GM23248 (cell line): Measurements from ENCODE around the gene CCDC88C. TPM values are rescaled to one million over a fixed set of nuclear protein-coding genes. Genes with fewer than 3 reads are reported as not detected.

Experiments used
- DNase-seq: peaks from one replicate; pipeline ENCODE4 v3.0.0-alpha.2; 2015
- H2AFZ ChIP-seq: fragments of 200-600 bp; sonication (generic); 2 replicates; pipeline ENCODE4 v1.6.1; 2016; ENCODE audit warnings: antibody characterized with exemption
- H3F3A ChIP-seq: fragments of 200-600 bp; sonication (generic); 2 replicates; pipeline ENCODE4 v1.6.1; 2016; ENCODE audit warnings: mild to moderate bottlenecking, antibody characterized with exemption, mixed run types; ENCODE audit not compliant: insufficient read depth
- H3K27ac ChIP-seq: fragments of 200-600 bp; sonication (generic); 2 replicates; pipeline ENCODE4 v1.5.1; 2016; ENCODE audit warnings: mild to moderate bottlenecking
- H3K27me3 ChIP-seq: fragments of 200-600 bp; sonication (generic); replicated peaks from 2 replicates; pipeline ENCODE4 v1.6.1; 2016; ENCODE audit warnings: mild to moderate bottlenecking; ENCODE audit not compliant: insufficient read depth
- H3K36me3 ChIP-seq: fragments of 200-600 bp; sonication (generic); 2 replicates; pipeline ENCODE4 v1.6.1; 2016; ENCODE audit warnings: low read depth, mild to moderate bottlenecking
- H3K4me1 ChIP-seq: fragments of 200-600 bp; sonication (generic); 2 replicates; pipeline ENCODE4 v1.6.1; 2016; ENCODE audit warnings: mild to moderate bottlenecking; ENCODE audit not compliant: insufficient read depth
- H3K4me2 ChIP-seq: fragments of 200-600 bp; sonication (generic); one replicate; pipeline ENCODE4 v1.6.1; 2016; ENCODE audit warnings: mild to moderate bottlenecking; ENCODE audit not compliant: unreplicated experiment
- H3K4me3 ChIP-seq: fragments of 200-600 bp; sonication (generic); 2 replicates; pipeline ENCODE4 v1.5.1; 2016; ENCODE audit warnings: mild to moderate bottlenecking
- H3K79me2 ChIP-seq: fragments of 200-600 bp; sonication (generic); 2 replicates; pipeline ENCODE4 v1.6.1; 2016; ENCODE audit warnings: mild to moderate bottlenecking; ENCODE audit not compliant: insufficient read depth
- H3K9ac ChIP-seq: fragments of 200-600 bp; sonication (generic); 2 replicates; pipeline ENCODE4 v1.6.1; 2016; ENCODE audit warnings: mild to moderate bottlenecking
- H3K9me2 ChIP-seq: fragments of 200-600 bp; sonication (generic); 2 replicates; pipeline ENCODE4 v1.6.1; 2016; ENCODE audit warnings: mixed run types, mild to moderate bottlenecking, moderate library complexity; ENCODE audit not compliant: insufficient read depth
- H3K9me3 ChIP-seq: fragments of 200-600 bp; sonication (generic); one replicate; pipeline ENCODE4 v1.6.1; 2017; ENCODE audit warnings: low read depth
- H4K20me1 ChIP-seq: fragments of 200-600 bp; sonication (generic); 2 replicates; pipeline ENCODE4 v1.6.0; 2016; ENCODE audit not compliant: insufficient read depth
- EZH2 ChIP-seq: fragments of 200-600 bp; sonication (generic); IDR thresholded peaks from 2 replicates; pipeline ENCODE4 v1.6.1; 2018; ENCODE audit warnings: antibody characterized with exemption, mild to moderate bottlenecking; ENCODE audit not compliant: insufficient read depth, poor library complexity, severe bottlenecking
- EZH2phosphoT487 ChIP-seq: fragments of 200-600 bp; sonication (generic); IDR thresholded peaks from 2 replicates; pipeline ENCODE4 v1.6.1; 2018; ENCODE audit warnings: antibody characterized with exemption, moderate library complexity, mild to moderate bottlenecking, low read depth; ENCODE audit not compliant: insufficient read depth
- WGBS, 2 experiments: methylation state at CpG; one replicate each; pipeline ENCODE4 v1.1.6; 2015 to 2017; ENCODE audit warnings: low lambda C conversion rate in 2 of 2, low coverage in 1 of 2; ENCODE audit errors: missing lambda C conversion rate in 2 of 2; 5-methylcytosine and 5-hydroxymethylcytosine counted together
- in situ Hi-C: fragments of 300-500 bp; cut with MboI; formaldehyde crosslinking; loops from 2 replicates; pipeline ENCODE4 v1.15.0; 2020
- polyA plus RNA-seq: library from polyadenylated mRNA; unstranded; fragments of >200 nt; fragmentation: Nextera tagmentation; extraction: Ambion mirVana; gene quantifications from 2 replicates; pipeline ENCODE4 v1.2.1, GENCODE V29; 2016
- total RNA-seq: library from RNA; depleted of rRNA; stranded (reverse); fragments of >200 nt; shearing (Covaris generic); gene quantifications from 2 replicates; pipeline ENCODE4 v1.2.3, GENCODE V29; 2014

CCDC88C gene
- total and polyA plus RNA-seq, 2 experiments from 2014 or later, result not detected

DNA sequence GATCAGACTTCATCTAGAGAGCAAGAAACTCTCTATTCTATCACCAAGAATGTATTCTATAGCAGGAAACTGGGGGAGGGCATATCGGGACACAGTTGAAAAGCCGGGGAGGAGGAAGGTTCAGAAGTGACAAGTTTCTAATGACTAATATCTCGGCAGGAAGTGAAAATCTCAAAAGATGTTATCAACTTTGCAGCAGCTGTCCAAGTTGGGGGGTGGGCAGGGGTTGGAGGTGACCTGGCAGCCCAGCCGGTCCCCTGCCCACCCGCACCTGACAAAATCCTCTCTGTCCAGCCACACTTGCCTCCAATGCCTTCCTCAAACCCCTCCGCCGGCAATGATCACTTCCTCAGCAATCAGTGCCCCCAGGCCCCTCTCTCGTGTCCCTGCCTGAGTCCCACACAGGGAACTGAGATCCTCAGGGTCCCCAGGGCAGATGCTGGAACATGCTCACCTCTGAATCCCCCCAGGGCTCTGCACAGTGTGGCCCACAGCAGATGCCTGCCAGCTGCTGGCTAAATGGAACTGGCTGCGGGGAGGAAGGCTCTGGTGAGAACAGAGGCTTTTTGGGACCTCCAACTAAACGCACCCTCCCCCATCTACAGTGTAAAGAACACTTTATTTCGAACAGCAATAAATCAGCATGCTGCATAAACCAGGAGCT is 43.9 kb downstream of the CCDC88C start:
- DNase-seq, result no peak
- H4K20me1 ChIP-seq, result no peaks in the 10 kb centered on the region
- no peak overlapping the region for H3K9ac ChIP-seq
- H3K36me3 ChIP-seq, result no peaks in the 10 kb centered on the region
- no peak overlapping the region for H3K27ac ChIP-seq
- no peak overlapping the region for H3K4me2 ChIP-seq
- H3K9me3 ChIP-seq, result no peaks in the 10 kb centered on the region
- no peak overlapping the region for H2AFZ ChIP-seq
- H3K9me2 ChIP-seq, result no peaks in the 10 kb centered on the region
- in situ Hi-C loops, result no loop called here
- TF ChIP-seq EZH2phosphoT487 (no peak), EZH2 (no peak)
- no peaks in the 10 kb centered on the region for H3K4me1 ChIP-seq
- no peaks in the 10 kb centered on the region for H3K79me2 ChIP-seq
- WGBS, 2 experiments, result 64 to 67% methylated on average over 11 of the region's 11 CpGs
- no peaks in the 10 kb centered on the region for H3F3A ChIP-seq
- H3K4me3 ChIP-seq, result no peak overlapping the region
- peaks cover 56% of the 10 kb centered on the region for H3K27me3 ChIP-seq

DNA sequence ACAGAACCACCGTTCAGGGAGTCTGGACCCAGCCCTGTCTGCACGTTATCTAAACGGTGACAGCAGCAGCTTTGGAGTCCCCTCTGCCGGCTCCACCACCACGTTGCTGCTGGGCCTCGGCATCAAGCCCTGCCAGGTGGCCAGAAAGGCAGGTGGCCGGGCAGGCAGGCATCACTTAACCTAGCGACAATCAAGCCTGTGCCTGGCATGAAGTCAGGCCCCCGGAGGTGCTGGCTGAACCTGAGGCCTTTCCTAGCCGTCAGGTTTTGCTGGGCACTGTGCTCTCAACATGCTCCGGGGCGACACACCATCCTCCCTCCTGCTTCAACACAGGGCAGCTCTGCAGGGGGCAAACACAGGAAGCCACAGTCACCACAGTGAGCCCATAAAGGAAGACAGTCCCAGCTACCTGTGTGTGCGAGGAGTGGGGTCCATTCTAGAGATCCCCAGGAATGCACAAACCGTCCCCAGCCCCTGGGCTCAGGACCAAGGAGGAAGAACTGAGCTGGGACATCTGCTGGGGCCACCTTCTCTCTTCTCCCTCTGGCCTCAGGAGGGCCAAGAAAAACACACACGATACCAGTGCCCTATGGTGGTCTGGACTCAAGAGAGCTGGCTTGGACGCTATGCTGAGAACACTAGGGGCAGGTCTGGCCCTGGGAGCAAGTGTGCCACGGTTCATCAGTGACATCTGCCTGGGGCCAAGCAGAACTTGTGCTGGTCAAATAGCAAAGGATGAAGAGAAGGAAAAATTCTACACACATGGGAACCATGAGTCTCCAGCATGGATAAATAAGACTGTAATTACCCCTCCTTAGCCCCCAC is 44.7 kb downstream of the CCDC88C start:
- 70 to 71% methylated on average over 15 to 16 of the region's 17 CpGs for WGBS, 2 experiments
- in situ Hi-C loops, result no loop called here
- no peaks in the 10 kb centered on the region for H3F3A ChIP-seq
- H3K9me3 ChIP-seq, result no peaks in the 10 kb centered on the region
- no peak for DNase-seq
- H3K9ac ChIP-seq, result no peak overlapping the region
- no peaks in the 10 kb centered on the region for H3K79me2 ChIP-seq
- H2AFZ ChIP-seq, result no peak overlapping the region
- H3K36me3 ChIP-seq, result no peaks in the 10 kb centered on the region
- no peak overlapping the region for H3K27ac ChIP-seq
- H3K4me2 ChIP-seq, result no peak overlapping the region
- H3K4me3 ChIP-seq, result no peak overlapping the region
- no peak for TF ChIP-seq EZH2phosphoT487
- no peak for TF ChIP-seq EZH2
- no peaks in the 10 kb centered on the region for H3K4me1 ChIP-seq
- H4K20me1 ChIP-seq, result no peaks in the 10 kb centered on the region
- H3K9me2 ChIP-seq, result no peaks in the 10 kb centered on the region
- H3K27me3 ChIP-seq, result peaks cover 55% of the 10 kb centered on the region

DNA sequence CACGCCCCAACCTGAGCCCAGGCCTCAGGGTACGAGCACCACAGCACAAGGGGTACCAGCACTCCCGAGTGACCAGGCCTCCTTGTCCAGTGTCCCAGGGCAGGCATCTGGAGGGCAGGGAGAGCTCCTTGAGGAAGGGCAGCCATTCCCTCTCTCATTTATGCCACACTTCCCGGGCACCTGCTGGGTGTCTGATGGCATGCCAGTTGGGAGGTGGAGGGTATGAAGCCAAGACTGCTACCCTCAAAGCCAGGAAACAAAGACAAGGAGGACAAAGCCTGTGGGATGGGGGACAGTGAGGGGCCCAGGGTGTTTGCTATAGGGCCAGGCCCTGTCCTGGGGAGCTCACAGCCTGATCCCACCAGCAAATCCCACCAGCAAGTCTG is 45.6 kb downstream of the CCDC88C start:
- in situ Hi-C loops, result no loop called here

DNA sequence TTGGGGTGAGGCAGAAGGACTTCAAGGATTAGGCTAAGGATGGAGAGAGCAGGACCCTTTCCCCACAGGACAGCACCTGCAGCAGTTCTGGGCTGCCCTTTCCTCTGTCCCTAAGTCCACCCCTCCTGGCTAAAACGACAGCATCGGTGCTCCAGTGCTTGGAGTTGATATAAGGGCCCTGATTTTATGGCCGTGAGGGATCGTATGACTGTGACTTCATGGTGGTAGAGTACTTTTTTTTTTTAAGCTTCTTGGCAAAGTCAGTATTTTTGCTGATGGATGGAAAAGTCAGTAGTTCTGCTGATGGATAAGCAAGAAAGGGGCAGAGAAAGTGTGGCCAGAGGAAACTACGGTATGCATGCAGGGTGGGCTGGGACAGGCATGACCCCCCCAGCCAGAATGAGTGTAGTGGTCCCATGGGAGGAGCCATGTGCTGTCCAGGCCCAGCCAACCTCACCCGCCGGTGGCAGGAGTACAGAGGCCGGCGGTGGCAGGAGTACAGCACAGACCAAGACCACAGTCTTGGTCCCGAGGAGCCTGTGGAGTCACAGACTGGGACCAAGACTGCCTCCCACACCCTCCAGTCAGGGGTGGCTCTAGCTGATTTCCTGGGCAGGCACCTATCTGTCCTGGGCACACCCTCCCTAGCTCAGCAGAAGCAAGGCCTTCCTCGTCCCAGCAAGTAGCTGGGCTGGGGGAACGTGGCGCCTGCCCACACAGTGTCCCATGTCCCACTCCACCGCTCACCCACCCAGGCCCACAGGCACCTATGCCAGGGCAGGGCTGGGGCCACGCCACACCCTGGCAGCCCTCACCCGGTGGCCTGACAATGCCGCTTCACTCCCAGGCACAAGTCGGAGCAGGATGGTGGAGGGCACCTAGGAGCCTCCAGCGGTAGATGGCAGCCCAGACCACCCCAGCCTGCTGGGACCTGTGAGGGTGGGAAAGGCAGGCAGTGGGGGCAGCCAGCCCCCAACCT is 46.3 kb downstream of the CCDC88C start:
- Histone ChIP-seq H4K20me1 (no peaks in the 10 kb centered on the region), H3K27me3 (peaks cover 55% of the 10 kb centered on the region), H3K27ac (no peak overlapping the region), H3K79me2 (no peaks in the 10 kb centered on the region), H3K36me3 (no peaks in the 10 kb centered on the region), H3F3A (no peaks in the 10 kb centered on the region), H3K4me1 (no peaks in the 10 kb centered on the region), H3K9me2 (no peaks in the 10 kb centered on the region), H3K4me2 (no peak overlapping the region), H3K9ac (no peak overlapping the region), H2AFZ (no peak overlapping the region), H3K4me3 (no peak overlapping the region), H3K9me3 (no peaks in the 10 kb centered on the region)
- in situ Hi-C loops, result no loop called here
- TF ChIP-seq EZH2phosphoT487 (no peak), EZH2 (no peak)
- 53 to 58% methylated on average over 18 to 19 of the region's 19 CpGs for WGBS, 2 experiments
- no peak for DNase-seq

More for the DNA sequence above, 45.6 kb downstream of the CCDC88C start:
- Histone ChIP-seq H3K4me1 (no peaks in the 10 kb centered on the region), H3K9me2 (no peaks in the 10 kb centered on the region), H3K27me3 (peaks cover 55% of the 10 kb centered on the region), H3K27ac (no peak overlapping the region), H3F3A (no peaks in the 10 kb centered on the region), H3K9me3 (no peaks in the 10 kb centered on the region), H4K20me1 (no peaks in the 10 kb centered on the region), H3K9ac (no peak overlapping the region), H3K79me2 (no peaks in the 10 kb centered on the region), H3K36me3 (no peaks in the 10 kb centered on the region), H2AFZ (no peak overlapping the region), H3K4me3 (no peak overlapping the region), H3K4me2 (no peak overlapping the region)
- 83 to 84% methylated on average over 4 of the region's 4 CpGs for WGBS, 2 experiments
- no peak for DNase-seq
- TF ChIP-seq EZH2, result no peak
- no peak for TF ChIP-seq EZH2phosphoT487
